HG02763 (cell line): ENCODE results near the gene IKBKE.

Experiments used
- ATAC-seq: cut with Tn5 transposase; IDR thresholded peaks from one replicate; pipeline ENCODE4 v1.9.1; 2021; ENCODE audit warnings: mild to moderate bottlenecking, moderate library complexity; ENCODE audit not compliant: unreplicated experiment

IKBKE gene

DNA sequence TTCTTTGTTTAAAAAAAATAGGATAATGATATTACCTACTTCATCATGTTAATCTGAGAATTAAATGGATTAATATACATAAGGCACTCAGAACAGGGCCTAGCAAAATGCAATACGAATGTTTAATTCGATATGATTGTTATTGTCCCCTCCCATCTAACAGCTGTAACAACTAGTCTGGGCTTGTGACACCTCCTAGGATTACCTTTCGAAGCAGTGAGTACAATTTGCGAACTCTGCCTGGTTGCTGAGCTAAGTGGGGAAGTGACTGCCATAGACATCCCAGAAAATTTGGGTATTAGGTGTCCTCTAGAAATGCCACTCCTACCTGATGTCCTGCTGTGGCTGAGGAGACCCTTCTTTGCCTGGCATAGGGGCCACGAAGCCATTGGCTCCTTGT lies 40.1 kb downstream of the IKBKE start:
- ATAC-seq: no peak

DNA sequence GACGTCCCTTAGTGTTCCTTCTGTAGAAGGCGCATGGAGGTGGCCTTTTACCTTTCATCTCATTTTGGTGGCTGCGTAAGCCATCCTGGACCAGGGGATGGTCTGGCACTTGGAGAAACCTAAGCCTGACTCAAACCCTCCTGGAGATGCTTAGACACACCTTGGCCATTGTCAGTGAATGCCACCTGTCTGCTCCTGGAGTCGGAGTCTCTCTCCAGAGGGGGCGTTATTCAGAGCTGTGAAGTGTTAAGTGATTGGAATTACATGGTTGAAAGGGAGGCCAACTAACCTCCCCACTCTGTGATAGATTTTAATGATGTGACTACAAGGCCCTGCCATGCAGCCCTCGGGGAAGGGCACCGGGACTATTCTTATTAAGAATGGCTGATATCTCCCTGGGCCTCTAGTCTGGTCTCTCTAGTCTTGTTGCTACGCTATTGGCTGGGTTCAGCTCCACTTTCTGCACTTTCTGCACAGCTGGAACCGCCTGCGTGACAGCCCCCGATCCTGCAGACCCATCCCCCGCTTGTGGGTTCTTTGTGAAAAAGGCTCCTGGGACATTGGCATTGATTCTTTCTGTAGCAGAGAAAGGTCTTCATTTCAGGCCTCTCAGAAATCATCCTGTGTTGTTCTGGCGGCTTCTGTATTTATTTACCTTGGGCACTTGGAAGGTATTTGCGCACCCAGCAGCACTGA lies 41.2 kb downstream of the IKBKE start:
- ATAC-seq: no peak

DNA sequence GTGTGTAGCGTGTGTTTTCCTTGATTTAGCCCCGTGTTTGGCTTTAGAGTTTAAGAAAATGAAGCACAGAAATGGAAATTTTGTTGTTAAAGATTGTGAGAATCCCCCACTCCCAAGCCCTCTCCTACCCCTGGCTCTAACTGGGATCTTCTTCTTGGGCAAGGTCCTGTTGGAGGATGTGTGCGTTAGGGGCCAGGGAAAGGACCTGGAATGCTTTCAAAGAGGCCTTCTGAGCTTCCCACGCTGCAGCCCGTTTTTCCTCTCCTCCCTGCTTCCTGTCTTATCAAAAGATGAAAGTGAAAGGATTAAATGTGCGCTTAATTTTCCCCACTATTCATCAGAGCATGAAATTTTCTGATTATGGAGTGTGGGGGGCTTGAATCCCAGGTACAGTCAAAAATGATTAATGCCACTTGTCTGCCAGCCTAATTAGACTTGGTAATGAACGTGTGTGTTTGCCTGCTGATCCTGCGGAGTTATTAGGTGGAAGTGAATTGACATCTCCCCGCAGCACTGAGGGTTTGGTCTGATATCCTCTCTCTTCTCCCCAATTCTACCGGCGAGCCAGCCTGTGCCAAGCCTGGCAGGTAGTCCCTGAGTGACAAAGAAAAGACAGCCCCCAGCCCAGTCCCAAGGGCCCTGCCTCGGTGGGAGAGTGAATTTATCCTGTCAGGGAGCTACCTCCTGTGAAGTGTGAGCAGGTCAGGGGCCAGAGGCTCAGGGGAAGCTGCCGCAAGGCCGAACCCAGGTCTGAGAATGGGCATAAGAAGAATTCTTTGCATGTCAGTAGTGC lies 42.0 kb downstream of the IKBKE start:
- no peak for ATAC-seq

DNA sequence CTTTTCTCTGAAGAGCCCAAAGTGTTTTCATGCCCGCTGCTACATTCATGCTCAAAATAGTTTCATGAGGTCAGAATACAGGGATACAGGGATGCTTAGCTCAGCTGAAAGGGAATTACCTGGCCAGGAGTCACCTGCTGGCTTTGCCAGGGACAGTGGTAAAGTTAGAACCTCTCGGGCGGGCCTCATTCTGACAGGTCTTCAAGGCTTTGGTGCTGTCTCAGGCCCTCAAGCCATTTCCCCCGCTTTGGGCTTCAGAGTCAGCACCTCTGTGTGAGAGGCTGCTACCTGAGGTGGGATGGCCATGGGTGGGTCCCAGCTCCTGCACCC lies 42.5 kb downstream of the IKBKE start:
- no peak for ATAC-seq

DNA sequence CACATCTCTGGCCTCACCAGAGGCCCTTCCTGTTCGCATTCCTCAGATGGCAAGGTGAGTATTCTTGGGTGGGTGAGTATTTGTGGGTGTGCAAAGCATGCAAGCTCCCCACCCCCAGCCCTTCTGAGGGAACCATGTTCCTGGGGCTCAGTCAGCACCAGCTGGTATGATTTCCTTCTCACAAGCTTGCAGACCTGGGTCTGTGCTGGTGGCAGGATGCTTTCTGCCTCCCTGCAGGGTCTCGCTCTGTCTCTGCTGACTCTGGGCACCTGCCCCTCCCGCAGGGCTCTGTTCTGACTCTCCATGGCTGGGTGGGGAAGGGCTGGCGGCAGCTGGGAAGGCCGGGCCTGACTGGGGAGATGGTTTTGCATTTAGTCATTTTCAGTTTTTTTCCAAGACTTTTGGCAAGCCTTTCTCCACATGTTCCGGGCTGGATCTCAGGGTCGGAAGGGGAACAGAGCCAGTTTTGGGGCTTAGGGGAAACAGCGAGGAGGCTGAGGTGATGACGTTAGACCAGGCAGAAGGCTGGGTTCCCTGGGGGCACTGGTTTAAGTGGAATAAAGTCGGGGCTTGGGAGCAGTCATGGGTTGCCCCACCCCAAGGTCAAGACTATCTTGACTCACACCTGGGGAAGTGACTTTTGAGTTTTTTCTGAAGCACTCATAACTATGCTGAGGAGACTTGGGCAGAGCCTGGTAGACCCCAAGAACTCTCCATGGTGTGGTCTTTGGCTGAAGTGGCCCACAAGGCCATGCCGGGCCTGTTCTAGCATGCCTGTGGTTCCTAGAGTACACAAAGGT lies 43.2 kb downstream of the IKBKE start:
- ATAC-seq: no peak

DNA sequence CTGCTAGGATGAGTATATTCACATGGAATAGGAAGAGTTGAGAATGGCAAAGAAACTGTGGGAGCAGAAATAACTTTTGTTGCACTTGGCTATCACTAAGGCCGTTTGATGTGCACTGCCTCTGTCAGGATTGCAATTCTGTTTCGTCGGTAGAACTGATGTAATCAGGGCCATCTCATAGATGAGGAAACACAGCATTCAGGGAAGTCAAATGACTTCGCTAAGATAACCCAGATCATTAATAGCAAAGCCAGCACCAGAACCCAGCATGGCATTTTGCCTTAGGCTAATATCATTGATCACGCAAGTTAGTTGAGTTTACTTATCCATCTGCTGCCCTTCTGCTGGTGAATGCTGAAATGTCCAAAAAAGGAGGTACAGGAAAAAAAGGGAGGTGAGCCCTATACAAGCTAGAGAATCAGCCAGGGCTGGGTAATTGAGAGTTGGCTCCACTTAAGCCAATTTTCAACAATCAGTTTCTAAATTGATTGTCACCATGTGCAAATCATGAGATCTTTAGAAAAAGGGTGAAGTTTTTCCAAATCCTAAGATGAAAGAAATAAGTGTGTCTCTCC lies 44.6 kb downstream of the IKBKE start:
- no peak for ATAC-seq

DNA sequence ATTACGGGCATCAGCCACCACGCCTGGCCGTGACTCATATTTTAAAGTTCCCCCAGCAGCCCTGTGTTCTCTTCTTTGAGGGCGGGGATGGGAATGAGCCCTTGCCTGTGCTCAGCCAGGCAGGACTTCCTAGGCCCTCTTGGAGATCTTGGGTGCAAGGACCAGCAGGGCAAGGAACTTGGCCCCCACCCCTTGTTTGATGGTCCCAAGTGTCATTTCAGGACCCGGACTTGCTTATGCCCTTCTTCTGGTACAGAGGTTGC lies 46.4 kb downstream of the IKBKE start:
- ATAC-seq: no peak

DNA sequence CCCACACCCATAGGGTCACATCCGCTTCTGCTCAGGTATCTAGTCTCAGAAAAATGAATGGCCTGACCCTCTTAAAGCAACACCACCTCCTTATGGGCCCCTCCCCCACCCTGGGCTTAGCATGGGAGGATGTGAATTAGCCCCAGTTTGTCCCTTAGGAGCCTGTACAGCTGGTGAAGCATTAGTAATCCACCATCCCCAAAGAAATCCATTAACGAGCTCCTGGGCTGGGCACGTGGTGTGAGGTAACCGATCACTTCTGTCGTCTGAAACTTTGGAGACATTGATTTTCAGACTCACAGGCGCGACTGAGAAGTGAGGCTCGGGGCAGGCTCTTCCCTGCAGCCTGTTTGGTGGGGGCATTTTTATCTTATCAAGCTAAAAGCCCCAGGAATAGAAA lies 47.5 kb downstream of the IKBKE start:
- no peak for ATAC-seq

DNA sequence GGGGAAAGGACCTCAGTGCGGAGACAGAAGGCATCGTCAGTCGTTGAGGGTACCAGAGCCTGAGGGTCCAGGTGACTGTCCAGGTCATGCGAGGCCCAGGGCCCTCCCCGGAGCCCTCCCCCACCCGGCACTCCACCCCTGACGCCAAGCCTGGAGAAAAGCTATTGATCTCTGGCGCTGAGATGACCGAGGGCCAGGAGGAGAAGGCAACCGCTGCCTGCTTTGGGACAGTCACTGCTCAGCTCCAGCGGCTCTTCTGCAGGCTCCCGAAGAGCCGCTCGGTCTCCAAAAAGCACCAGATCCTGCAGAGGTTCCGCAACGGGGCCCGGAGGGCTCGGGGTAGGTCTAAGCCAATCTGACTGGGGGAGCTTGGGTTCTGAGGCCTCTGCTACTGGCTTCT lies 47.9 kb downstream of the IKBKE start:
- no peak for ATAC-seq

DNA sequence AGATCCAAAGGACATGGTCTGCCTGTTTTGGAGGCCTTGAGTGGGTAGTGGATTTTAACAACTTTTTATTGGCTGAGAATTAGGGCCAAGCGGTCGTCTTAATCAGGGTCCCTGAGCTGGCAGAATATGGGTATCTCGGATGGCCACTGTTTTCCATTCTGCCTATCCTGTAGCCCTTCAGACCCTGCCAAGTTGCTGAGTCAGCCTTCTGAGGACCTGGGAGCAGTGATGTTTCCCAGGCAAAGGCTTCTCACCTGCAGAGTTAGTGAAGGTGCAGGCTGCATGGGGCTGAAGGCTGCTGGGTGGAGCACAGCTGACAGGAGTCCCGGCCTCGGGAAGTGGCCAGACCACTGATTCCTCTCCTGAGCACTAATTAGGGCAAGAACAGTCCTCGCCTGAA lies 48.5 kb downstream of the IKBKE start:
- ATAC-seq: no peak

DNA sequence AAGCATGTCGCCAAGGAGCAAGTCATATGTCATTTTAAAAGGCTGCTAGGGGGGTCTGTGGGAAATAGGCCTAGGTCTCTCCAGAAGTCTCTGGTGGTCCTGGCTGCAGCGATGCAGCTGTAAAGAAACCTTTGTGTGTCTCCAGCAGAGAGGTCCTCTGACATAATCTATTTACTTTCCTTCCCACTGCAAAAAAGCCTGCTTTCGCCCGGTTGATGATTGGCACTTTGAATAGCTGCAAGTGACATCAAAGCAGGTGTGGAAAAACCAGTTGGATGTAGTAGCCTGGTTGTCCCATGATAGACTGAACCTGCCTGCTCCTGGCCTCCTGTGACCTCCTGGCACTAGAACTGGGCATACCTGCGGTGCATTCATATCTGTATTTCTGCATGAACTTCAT lies 50.9 kb downstream of the IKBKE start:
- ATAC-seq: no peak

DNA sequence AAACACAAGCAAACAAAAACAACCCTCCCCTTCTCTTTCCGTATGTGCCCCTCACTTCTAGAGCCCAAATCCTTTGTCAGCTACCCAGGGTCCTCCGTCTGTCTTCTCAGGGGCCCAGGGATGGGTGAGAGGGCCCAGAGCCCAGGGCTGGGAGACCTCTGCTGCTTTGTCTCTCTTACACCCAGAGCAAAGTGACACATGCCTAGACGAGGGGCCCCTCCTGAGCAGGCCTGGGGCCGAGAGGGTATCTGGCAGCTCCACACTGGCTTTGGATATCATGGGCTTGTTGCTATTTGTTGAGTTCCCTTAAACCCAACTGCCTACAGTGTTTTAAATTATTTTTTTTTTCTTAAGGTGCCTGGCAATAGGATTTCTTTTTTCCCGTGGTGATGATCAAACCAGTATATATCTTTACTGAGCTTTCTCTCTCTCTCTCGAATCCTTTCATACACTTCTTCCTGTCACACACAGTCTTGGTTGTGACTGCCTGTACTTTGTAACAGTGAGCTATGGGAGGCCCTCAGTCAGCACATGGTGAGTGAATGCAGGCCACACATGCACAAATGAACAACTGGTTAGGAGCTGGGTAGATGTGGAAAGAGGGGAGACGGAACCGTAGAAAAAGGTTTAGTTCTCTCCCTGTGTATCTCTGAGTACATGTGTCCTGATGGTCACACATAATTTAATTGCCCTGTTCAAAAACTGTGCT lies 51.6 kb downstream of the IKBKE start:
- no peak for ATAC-seq

DNA sequence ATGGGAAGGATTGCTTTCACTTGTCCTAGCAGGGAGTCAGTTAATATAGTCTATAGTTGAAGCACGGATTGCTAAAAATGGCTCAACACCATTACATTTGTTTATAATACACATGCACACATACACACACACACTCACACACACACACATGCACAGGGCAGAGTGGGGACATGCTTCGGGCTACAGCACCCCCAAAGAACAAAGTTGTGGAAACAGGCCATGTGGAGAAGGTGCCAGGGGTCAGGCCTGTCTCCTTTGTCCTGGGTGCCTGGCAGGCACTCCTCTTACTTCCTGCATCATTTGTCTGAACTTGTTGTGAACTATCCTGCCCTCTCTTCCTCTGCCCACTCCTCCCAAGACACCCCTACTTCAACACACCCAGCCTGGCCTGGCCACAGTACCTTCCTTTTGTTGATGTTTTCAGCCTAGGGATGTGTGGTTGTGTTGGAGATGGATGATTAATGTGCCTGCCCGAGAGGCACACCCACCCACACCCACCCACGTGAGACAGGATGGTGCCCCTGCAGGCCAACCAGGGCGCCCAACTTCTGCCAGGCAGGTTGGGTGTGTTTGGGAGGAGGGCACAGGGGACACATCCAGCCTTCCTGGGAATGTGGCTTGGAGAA lies 54.6 kb downstream of the IKBKE start:
- no peak for ATAC-seq

DNA sequence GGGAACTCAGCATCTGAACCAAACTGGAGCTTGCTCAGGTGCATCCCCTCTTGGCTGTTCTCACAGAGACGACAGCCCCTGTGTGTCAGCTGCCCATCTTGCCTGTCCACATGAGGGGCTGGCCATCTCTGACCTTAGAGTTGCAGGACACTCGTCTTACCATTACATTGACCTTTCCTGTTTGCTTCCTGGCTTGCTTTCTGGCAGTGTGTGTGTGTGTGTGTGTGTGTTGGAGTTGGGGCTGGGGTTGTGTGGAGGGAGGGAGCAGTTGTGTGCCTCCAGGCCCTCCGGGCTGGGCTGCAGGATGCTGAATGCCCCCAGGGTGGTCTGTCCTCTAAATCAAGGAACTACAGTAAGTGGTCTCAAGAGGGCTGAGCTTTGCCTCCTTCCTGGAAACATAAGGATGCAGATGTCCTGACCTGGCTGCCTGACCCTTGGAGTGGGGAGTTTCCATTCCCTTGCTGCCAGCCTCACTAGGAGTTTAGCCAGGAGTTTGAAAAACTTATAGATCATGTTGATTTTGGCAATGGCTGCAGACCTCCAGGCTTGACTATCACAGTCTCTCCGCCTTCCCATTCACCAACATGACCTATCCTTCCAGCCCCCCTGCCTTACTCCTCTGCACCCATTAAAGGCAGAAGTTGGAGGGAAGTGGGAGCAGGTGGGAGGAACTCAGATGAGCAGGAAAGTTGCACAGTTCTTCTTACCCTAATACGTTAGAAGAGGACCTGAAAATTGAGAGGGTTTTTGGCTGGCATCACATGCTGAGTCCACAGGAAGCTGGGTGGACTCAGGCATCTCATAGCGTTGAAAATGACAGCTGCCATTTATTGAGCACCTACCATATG lies 56.0 kb downstream of the IKBKE start:
- no peak for ATAC-seq

DNA sequence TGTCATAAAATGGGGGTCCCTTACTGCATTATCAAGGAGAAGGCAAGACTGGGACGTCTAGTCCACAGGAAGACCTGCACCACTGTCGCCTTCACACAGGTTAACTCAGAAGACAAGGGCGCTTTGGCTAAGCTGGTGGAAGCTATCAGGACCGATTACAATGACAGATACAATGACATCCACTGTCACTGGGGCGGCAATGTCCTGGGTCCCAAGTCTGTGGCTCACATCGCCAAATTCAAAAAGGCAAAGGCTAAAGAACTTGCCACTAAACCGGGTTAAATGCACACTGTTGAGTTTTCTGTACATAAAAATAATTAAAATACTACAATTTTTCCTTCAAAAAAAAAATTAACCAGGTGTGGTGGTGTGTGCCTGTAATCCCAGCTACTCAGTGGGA lies 59.1 kb downstream of the IKBKE start:
- ATAC-seq: no peak

DNA sequence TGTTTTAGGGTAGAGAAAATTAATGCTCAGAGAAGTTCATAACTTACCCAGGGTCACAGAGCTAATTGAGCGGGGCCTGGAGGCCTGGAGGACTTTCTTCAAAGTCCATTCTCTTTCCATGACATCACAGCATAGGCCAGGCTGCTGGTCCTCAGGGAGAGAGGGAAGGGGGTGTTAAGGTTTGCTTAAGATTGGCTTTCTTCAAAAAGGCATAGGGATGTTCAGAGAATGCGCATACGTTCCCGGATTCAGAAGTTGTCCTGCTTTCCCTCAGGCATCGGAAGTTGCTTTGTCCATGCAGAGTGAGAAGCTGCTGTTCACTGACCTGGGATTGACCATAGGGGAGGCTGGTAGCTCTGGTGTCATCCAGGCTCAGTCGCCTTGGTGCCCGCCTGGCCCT lies 62.1 kb downstream of the IKBKE start:
- no peak for ATAC-seq

DNA sequence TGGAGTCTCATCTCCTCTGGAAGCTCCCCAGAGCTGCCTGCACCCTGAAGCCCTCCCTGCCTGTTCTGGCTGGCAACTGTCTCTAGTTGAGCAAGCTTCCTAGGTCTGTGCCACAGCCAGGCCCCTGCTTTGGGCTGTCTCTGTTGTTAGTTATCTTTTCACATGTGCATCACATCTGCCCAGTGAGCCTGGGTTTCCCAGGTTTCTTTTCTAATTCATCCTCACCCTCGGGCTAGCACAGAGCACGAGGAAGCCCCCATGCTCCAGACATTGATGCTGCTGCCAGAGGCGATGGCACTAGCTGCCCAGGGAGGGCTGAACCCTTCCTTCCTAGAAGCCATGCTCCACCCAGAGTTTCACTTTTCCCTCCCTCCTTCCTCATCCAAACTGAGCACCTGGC lies 64.3 kb downstream of the IKBKE start:
- no peak for ATAC-seq

DNA sequence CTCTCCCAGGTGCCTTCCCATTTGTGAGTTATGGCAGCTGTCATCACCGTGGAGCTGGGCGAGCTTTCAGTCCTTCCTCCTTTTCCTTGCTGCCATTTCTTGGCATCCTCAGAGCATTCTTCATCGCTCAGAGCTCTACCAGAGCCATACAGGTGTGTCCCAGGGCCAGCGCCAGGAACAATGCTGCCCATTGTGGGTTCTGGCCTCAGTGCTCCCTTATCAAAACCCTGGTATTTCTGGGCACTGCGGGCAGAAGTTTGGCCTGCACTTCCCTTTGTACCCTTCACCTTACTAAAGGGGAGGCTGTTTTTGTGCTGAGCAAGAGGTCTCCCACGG lies 65.5 kb downstream of the IKBKE start:
- no peak for ATAC-seq

DNA sequence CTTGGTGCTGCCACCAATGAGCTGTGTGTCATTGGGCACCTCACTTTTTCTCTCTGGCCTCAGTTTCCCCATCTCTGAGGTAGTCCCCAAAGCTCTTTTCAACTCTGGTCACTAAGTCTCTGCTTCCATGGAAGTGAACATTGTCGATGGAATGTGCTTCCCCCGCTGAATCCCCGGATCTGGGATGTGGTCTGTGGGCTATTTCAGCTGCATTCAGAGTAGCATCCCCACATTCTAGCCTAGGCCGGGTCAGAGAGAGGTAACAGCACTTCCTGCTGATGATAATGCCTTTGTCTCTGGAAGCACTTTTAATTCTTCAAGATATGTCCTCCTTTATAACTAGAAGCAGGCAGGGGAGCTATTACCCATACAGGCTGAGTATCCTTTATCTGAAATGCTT lies 66.9 kb downstream of the IKBKE start:
- no peak for ATAC-seq
